Kidney (tissue), 14 donors: ENCODE results near the gene IPP. TPM values are rescaled to one million over a fixed set of nuclear protein-coding genes. Genes with fewer than 3 reads are reported as not detected.

Source experiments
- DNase-seq, 5 donors: peaks; one replicate each; pipeline ENCODE4 v3.0.0-alpha.2; 2013 to 2020
- FAIRE-seq: peaks from 2 replicates; lab custom pipeline; 2012; peaks lifted over from hg19 to GRCh38; lab: Jason Lieb, UNC
- H3K27ac ChIP-seq, 2 donors: one replicate each; pipeline ENCODE4 v1.7.0; 2013; ENCODE audit warnings: low read depth in 2 of 2, low read length in 2 of 2, inconsistent platforms in 1 of 2
- H3K27me3 ChIP-seq: one replicate; pipeline ENCODE4 v1.7.1; 2013; ENCODE audit warnings: low read length, inconsistent platforms; ENCODE audit not compliant: control insufficient read depth, insufficient read depth
- H3K36me3 ChIP-seq, 3 donors: one replicate each; pipeline versions ENCODE4 v1.7.0 to v1.7.1; 2013; ENCODE audit warnings: low read length in 3 of 3, control low read depth in 1 of 3, inconsistent platforms in 1 of 3; ENCODE audit not compliant: insufficient read depth in 3 of 3, control insufficient read depth in 2 of 3
- H3K4me1 ChIP-seq, 3 donors: one replicate each; pipeline versions ENCODE4 v1.7.0 to v1.7.1; 2013; ENCODE audit warnings: low read length in 3 of 3, inconsistent platforms in 1 of 3, low read depth in 1 of 3; ENCODE audit not compliant: control insufficient read depth in 2 of 3, insufficient read depth in 2 of 3
- H3K4me3 ChIP-seq, 3 donors: one replicate each; pipeline versions ENCODE4 v1.7.0 to v1.8.1; 2013; ENCODE audit warnings: low read length in 3 of 3, control low read depth in 1 of 3, inconsistent platforms in 1 of 3
- H3K9ac ChIP-seq, 3 donors: one replicate each; pipeline versions ENCODE4 v1.7.0 to v1.7.1; 2013; ENCODE audit warnings: low read length in 3 of 3, control low read depth in 1 of 3, inconsistent platforms in 1 of 3
- H3K9me3 ChIP-seq, 3 donors: one replicate each; pipeline versions ENCODE4 v1.7.0 to v1.7.1; 2013; ENCODE audit warnings: low read length in 3 of 3, control low read depth in 1 of 3, inconsistent platforms in 1 of 3; ENCODE audit not compliant: control insufficient read depth in 2 of 3, insufficient read depth in 1 of 3
- intact Hi-C: fragments of 100-400 bp; cut with DNase I; formaldehyde crosslinking; loops from one replicate; pipeline ENCODE4 v1.11.1; 2022
- polyA plus RNA-seq: library from polyadenylated mRNA; stranded (reverse); fragments of 350-450 nt; fragmentation: Illumina TruSeq; extraction: RNeasy Lipid Tissue Mini Kit (QIAGEN cat#74804); gene quantifications from one replicate; pipeline ENCODE4 v1.2.3, GENCODE V29; 2014; ENCODE audit warnings: low read depth, low replicate concordance; ENCODE audit not compliant: insufficient read depth
- total RNA-seq: library from RNA; stranded (reverse); fragmentation: NEBNext Ultra II Directional; extraction: Animal tissue kit (Norgen Biotek cat#: 25700); gene quantifications from one replicate; pipeline ENCODE4 v1.2.1, GENCODE V29; 2021
- TF ChIP-seq, protein P1 (sequence below): IDR thresholded peaks from 3 replicates; pipeline ENCODE4 v1.5.1; 2012; ENCODE audit warnings: mild to moderate bottlenecking, moderate library complexity, borderline replicate concordance; ENCODE audit not compliant: insufficient read depth; ENCODE audit errors: extremely low read depth
- donor health status: control.
- donor health status: control.
- donor health status: control.
- donor health status: control.
- donor health status: control.
- donor health status: DM: yes; HTN: yes; CAD: no.
- donor health status: Normal renal cell carcinoma (clear cell type).

IPP gene
- total and polyA plus RNA-seq, 2 donors from 2014 or later, result 6.3 to 20.0 TPM

DNA sequence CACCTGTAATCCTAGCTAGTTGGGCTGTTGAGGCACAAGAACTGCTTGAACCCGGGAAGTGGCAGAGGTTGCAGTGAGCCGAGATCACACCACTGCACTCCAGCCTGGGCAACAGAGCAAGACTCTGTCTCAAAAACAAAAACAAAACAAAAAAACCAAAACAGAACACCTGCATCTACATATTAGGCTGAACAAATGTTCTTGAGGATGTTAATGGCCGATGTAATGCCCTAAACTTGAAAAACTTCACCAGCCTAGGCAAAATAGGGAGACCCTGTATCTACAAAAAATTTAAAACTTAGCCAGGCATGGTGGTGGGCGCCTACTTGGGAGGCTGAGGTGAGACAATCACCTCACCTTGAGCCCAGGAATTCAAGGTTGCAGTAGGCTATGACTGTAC lies 81.9 kb downstream of the IPP start:
- intact Hi-C loops, result no loop called here
- DNase-seq (no peak), FAIRE-seq (no peak)
- H3K36me3 ChIP-seq, result no peaks in the 10 kb centered on the region
- H3K9ac ChIP-seq, result no peak overlapping the region
- no peaks in the 10 kb centered on the region for H3K27me3 ChIP-seq
- no peak overlapping the region for H3K4me3 ChIP-seq
- H3K9me3 ChIP-seq, result no peaks in the 10 kb centered on the region
- TF ChIP-seq, protein P1, sequence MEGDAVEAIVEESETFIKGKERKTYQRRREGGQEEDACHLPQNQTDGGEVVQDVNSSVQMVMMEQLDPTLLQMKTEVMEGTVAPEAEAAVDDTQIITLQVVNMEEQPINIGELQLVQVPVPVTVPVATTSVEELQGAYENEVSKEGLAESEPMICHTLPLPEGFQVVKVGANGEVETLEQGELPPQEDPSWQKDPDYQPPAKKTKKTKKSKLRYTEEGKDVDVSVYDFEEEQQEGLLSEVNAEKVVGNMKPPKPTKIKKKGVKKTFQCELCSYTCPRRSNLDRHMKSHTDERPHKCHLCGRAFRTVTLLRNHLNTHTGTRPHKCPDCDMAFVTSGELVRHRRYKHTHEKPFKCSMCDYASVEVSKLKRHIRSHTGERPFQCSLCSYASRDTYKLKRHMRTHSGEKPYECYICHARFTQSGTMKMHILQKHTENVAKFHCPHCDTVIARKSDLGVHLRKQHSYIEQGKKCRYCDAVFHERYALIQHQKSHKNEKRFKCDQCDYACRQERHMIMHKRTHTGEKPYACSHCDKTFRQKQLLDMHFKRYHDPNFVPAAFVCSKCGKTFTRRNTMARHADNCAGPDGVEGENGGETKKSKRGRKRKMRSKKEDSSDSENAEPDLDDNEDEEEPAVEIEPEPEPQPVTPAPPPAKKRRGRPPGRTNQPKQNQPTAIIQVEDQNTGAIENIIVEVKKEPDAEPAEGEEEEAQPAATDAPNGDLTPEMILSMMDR, result no peak
- H3K27ac ChIP-seq, result no peak overlapping the region
- H3K4me1 ChIP-seq, result peaks cover 0 to 24% (median 15%) of the 10 kb centered on the region in 3 donors

DNA sequence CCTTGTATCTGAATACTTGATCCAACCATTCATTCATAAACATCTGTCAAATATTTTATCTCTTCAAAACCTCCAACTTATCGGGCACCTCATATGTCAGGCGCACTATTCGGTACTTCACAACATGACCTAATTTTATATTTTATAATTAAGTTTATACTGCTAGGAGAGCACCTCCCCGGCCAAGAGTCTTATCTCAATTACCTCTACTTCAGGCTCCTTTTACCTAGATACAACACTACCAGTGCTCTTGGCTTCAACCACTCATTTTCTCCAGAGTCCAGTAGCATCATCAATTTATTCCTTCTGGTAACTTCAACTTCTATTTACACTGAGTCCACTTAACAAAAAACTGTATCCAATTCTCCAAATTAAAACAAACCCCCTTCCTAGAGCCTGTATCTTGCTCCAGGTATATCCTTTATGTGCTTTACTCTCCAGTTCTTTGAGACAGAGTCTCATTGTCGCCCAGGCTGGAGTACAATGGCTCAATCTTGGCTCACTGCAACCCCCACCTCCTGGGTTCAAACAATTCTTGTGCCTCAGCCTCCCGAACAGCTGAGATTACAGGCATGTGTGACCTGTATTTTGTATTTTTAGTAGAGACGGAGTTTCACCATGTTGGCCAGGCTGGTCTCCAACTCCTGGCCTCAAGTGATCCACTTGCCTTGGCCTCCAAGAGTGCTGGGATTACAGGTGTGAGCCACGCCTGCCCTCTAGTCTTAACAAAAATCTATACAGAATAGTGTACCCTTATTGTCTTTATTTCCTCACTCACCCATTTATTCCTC lies 82.9 kb downstream of the IPP start:
- Histone ChIP-seq H3K27me3 (no peaks in the 10 kb centered on the region), H3K4me3 (no peak overlapping the region), H3K27ac (no peak overlapping the region), H3K9ac (no peak overlapping the region), H3K9me3 (no peaks in the 10 kb centered on the region), H3K4me1 (peaks cover 0 to 24% (median 15%) of the 10 kb centered on the region in 3 donors), H3K36me3 (no peaks in the 10 kb centered on the region)
- FAIRE-seq (no peak), DNase-seq (no peak)
- TF ChIP-seq, protein P1, result no peak
- intact Hi-C loops, result no loop called here

DNA sequence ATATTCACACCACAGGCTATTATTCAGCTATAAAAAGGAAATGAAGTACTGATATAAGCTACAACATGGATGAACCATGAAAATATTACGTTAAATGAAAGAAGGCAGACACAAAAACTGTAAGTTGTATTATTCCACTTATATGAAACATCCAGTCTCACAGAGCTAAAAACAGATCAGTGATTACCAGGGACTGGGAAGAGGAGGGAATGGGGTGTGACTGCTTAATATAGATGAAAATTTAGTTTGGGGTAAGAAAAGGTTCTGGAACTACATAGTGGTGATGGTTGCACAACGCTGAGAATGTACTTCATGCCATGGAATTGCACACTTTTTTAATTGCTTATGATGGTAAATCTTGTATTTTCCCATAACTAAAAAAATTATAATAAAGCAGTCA lies 83.6 kb downstream of the IPP start:
- Histone ChIP-seq H3K9ac (no peak overlapping the region), H3K9me3 (no peaks in the 10 kb centered on the region), H3K27me3 (no peaks in the 10 kb centered on the region), H3K27ac (no peak overlapping the region), H3K4me3 (no peak overlapping the region), H3K36me3 (no peaks in the 10 kb centered on the region), H3K4me1 (peaks cover 0 to 24% (median 15%) of the 10 kb centered on the region in 3 donors)
- intact Hi-C loops, result no loop called here
- no peak for DNase-seq
- TF ChIP-seq, protein P1, result no peak
- no peak for FAIRE-seq
